Hematopoietic multipotent progenitor cell treated with erythropoietin and hydrocortisone succinate and interleukin-3 and kit ligand, for 6 days (in vitro differentiated cells): ENCODE data around the gene OFD1.

Experiments used
- DNase-seq: peaks from one replicate; pipeline ENCODE4 v3.0.0-alpha.2; 2015

The OFD1 gene, protein sequence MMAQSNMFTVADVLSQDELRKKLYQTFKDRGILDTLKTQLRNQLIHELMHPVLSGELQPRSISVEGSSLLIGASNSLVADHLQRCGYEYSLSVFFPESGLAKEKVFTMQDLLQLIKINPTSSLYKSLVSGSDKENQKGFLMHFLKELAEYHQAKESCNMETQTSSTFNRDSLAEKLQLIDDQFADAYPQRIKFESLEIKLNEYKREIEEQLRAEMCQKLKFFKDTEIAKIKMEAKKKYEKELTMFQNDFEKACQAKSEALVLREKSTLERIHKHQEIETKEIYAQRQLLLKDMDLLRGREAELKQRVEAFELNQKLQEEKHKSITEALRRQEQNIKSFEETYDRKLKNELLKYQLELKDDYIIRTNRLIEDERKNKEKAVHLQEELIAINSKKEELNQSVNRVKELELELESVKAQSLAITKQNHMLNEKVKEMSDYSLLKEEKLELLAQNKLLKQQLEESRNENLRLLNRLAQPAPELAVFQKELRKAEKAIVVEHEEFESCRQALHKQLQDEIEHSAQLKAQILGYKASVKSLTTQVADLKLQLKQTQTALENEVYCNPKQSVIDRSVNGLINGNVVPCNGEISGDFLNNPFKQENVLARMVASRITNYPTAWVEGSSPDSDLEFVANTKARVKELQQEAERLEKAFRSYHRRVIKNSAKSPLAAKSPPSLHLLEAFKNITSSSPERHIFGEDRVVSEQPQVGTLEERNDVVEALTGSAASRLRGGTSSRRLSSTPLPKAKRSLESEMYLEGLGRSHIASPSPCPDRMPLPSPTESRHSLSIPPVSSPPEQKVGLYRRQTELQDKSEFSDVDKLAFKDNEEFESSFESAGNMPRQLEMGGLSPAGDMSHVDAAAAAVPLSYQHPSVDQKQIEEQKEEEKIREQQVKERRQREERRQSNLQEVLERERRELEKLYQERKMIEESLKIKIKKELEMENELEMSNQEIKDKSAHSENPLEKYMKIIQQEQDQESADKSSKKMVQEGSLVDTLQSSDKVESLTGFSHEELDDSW

DNA sequence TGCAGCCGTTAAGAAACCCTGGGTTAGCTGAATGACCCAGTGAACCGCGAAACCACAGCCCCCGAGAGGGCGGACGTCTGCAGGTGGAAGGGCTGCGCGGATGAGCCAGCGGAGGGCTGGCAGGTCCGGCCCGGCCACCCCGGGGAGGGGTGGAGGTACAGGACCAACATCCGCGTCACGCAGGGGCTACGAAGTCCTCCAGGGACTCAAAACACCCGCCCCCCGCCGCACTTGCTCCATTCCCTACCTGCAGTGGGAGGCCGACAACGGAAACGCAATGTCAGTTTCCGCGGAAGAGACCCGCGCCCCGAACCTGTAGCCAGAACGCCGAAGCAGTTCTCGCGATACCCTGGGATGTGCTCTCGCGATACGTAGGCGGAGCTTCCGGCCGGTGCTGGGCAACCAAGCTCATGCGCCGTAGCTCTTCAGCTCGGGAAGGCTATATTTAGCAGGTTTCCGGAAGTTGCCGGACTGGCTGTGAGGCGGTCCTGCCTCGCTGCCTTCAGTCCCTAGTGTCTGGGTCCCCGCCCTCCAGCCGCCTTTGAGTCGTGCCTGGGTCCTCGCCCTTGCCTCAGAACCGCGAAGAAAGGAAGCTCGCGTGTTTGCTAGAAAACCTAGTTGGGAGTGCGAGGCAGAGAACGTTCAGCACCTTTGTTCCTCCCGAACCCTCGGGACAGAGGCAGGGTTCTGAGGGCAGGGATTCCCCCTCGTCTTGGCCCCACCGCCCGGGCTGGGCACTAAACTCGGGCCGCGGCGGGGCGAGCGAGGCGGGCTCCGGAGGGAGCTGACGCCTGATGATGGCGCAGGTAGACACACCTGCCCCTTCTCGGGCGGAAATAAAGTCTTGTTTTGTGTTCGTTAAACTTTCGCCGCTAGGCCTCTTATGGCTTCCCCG is at the start of gene OFD1, which contains the start of gene TRAPPC2:
Gene OFD1 (plus strand): TSS at position 471 of the 895 bp plus-strand sequence. CDS start 324 bp downstream, at position 795.
Gene TRAPPC2 (minus strand): TSS at position 343 of the 895 bp plus-strand sequence. CDS start 14,657 bp downstream, outside the sequence.
- DNase-seq = peak; percentile 96

DNA sequence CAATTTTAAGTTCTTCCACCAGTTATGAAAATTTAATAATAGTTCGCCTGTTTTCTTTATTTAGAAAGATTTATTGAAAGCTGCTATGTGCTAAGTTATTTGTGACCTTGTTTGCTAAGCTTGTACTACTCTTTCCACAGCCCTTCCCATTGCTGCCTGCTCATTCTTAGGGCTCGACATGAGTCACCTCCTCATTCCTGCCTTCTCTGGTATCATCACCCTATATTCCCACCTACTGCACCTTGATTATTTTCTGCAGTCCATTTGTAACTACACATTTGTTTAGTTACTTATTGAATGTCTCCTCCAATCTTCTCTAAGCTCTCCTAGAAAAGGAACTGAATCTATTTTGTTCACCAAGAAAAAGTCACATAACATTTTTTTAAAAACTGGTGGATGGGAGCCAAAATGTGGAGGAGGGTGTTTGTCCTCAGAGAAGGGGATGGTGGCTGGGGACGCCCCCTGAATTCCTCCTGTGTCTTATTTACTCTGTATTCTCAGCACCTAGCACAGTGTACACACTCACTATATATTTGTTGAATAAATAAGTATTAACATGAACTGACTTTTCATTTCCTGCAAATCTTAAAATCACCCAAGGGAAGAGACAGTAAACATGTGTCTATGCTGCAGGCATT is 49.3 kb upstream of the OFD1 start:
- no peak for DNase-seq

DNA sequence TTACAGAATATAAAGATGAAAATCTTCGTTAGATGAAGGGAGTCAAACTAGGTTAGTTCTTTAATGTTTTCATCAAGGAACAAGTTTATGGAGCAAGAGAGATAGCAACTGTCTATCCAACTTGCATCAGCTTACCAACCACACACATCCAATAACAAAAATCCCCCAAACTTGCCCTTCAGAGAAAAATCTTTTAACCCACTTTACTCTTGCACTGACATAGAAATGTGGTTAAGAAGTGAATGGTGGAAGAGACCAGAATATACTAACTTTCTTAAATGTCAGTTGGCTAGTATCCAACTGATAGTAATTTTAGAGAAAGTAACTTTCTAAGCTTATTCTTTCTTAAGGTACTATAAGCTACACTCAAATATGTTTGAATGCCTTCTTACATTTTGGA is 47.3 kb upstream of the OFD1 start:
- no peak for DNase-seq

DNA sequence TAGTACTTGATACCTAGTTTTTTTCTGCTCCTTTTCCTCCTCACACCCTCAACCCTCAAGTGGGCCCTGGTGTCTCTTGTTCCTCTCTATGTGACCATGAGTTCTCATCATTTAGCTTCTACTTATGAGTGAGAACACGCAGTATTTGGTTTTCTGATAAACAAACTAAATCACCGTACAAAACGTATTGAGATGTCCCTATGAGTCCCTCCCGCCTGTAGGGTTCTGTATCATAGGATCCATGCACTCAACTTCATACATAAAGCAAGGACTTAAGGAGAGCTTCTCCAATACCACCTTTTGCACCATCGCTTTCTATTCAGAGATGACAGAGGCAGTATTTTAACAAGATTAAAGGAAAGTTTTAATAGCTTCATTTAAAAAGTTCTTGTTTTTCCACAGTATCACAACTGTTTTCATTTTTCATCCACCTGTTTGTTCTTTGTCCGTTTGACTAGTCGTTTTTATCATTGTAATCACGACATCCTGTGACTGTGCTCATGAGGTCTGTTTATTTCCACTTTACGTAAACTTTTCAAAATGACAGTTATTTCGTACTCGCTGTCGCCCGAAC is 46.1 kb upstream of the OFD1 start:
- DNase-seq = peak; percentile 31

DNA sequence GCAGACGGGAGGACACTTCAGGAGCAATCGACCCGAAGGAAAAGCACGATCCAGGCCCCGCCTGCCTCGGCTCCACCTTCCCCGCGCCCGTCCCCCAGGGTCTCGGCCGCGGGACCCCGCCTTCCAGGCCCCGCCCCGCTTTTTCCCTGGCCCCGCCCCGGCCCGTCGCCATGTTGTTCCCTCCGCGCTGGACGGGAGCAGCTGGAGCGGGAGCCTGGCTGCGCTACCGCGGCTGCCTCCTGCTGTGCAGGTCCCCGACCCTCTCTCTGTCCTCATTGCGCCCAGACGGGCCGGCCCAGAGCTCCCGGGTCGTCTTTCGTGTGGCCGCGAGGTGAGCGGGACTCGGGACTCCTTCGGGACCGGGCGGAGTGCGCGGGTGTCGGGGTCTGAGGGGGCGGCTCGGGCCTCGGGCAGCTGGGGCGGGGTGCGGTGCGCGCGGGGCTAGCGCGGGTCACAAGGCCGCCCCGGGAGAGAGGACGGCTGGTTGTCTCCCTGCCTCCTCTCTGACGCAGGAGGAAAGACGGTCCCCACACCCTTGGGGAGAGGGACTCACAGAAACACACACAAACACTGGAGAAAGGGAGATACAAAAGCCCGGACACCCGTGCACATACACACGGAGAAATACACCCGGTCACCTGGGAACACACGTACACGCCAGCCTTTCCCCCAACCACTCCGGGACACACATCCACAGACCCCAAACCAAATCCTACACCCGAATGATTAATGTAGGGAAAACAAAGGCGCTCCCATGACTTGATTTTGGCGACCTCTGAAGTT is 45.4 kb upstream of the OFD1 start, which contains the start of gene RAB9A:
Gene RAB9A (plus strand): TSS at position 171 of the 783 bp plus-strand sequence. CDS start 19,619 bp downstream, outside the sequence.
- DNase-seq = peak; percentile 82

DNA sequence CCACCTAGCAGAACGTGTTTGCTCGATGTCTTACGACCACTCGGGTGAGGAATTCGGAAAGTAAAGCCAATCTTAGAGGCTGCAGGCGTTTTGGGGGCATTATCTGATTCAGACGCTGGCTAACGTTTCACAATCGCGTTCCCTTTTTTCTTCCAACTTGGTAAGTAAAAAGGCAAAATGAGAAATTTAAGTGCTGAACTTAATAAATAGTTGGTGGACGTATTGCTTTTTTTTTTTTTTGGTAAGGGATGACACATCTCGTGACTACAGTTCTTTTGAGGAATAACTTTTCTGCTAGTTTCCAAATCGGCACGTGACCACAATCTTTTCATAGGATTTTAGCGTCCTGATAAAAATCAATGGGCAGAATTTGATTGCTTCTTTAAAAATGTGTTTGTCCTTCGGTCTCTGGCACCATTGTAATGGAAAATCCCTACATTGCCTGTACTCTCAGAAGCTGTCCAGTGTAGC is 44.8 kb upstream of the OFD1 start:
- peak; percentile 64 for DNase-seq

DNA sequence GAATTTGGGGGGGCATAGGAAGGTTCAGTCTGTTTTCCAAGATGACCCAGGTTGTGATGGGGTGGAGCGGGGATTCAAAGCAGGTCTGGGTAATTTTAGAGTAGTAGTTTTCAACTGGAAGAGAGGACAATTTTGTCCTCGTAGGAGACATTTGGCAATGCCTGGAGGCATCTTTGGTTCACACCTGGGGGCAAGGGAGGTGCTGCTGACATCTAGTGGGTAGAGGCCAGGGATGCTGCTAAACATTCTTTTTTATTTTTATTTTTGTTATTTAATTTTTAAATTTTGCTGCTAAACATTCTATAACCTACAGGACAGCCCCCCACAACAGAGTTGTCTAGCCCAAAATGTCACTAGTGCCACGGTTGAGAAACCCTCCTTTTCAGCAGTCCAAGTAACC is 43.7 kb upstream of the OFD1 start:
- no peak for DNase-seq

DNA sequence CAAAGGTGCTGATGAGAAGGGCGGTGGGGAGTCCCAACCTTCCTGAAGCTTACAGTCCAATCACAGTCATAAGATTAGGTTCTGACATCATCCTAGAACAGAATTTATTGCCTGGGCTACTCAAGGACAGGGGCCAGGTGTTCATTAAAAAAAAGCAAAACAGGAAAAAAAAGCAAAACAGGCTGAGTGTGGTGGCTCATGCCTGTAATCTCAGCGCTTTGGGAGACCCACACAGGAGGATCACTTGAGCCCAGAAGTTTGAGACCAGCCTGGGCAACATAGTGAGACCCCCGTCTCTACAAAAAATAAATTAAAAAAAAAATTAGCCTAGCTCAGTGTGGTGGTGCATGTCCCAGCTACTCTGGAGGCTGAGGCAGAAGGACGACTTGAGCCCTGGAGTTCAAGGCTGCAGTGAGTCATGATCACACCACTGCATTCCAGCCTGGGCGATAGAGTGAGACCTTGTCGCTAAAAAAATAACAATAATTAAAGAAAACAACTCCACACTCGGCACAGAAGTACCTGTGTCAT is 42.6 kb upstream of the OFD1 start:
- DNase-seq = no peak

DNA sequence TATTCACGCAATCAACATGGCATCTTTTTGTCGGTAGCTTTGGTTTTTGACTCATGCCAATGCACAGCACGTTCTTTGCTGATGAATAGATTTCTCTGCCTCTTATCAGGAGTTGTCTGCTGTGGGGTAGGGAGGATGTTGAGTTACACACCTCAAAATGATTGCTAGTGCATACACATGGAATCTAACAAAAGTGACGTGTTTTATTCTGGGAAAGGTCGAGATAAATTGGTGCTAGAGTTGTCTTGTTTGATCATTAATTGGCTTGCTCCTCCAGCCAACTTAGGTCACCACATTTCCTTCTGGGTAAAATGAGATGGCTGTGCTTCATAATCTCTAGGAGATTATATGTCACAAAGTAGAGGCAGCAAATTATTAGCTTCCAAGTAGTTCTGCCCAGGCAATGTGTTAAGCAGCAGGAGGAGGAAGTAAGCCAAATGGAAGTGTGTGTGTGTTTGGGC is 41.7 kb upstream of the OFD1 start:
- DNase-seq = no peak

DNA sequence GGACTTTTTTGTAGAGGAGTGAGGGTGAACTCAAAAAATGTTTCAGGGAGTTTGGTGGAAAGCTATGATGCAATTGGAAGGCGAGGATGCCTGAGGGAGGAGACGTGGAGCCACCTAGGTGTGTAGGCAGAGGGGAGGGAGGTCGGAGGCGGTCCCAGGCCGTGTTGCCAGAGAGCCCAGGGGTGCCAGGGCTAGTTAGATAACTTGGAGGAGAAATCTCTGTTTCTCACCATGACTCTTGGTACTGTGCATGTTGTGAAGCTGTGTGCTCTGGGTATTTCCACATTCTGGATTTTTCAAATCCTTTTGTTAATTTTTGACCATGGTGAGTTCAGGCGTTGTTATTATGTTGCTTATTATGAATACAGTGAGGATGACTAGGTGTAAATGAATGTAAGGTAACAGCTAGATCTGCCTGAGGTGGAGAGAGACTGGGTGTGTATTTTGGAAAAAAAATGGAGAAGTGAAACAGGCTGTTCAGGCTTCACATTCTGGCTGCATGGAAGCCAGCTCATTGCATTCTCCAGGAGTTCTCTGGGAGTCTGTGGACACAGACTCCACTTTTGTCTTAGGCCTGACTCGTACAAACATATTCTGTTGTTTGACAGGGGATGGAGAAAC is 41.1 kb upstream of the OFD1 start:
- DNase-seq = no peak

DNA sequence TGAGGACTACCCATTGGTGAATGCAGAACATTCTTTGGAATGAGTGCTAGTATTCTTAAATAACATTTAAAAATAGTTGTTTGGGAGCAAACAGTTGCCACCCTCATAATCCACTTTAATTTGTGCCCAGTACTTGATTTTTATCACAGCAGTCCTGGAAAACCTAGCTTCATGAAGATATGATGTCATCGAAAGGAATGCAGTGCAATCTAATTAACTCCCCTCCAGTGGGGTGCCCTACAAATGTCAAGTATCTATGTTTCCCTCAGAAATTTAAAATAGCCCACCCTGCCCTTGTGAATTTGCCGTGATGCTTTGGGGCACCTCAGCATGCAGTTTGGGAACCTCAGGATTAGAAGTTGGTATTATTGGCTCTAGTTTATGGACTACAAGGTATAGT is 40.2 kb upstream of the OFD1 start:
- no peak for DNase-seq

DNA sequence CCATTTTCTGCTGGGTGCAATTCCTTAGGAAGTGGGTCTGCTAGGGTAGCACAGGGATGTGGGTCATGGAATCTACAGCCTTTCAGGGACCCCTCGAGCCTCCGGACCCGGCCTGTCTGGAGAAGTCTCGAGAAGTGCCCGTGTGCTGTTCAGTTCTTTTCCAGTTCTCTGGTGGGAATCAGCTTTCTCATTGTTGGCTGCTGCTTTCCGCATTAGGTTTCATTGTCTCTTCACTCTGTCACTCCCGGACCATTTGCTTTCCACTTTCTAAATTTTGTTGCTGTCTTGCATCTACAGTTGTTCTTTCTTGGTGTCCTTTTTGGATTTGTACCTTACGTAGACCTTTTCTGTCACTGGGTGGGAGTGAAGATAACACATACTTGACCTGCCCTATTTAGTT is 39.6 kb upstream of the OFD1 start:
- no peak for DNase-seq

DNA sequence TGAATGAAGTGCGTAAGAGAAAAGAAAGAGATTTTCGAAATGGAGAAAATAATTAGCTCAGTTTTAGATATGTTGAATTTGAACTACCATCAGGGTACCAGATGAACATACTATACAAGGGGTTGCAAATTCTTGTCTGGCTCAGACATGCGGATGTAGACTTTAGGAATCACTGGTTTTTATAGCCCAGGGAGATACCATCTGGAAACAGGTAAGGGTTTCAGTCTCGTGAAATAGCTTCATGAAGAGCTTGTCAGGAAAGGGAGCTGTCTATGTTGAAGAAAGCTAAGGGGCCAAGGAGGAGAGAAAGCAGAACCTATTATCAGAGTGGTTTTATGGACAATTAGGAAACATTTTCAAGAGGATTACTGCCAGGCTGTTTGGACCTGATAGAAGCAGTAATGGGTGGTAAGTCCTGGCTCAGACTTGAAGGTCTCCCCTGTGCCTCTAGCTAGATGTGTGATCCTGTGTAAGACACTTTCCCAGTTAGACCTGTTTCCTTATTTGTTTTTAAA is 38.9 kb upstream of the OFD1 start:
- no peak for DNase-seq

DNA sequence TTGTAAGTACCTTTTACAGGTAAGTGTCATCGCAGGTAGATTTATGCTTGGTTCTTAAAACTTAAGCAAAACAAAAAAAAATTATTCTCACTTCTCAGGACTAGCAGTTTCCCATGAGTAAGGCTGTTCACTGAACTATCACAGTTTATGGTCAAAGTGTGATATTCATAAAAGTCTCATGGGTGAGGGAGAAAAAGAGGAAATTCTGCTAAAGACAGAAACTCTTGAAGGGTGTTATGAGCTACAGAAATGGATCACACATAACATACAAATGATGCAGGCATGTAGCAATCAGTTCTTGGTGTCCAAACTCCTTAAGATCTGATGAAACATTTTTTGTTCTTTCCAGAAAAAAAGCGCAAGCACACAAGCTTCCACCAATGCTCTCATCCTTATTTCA is 37.1 kb upstream of the OFD1 start:
- DNase-seq = no peak

DNA sequence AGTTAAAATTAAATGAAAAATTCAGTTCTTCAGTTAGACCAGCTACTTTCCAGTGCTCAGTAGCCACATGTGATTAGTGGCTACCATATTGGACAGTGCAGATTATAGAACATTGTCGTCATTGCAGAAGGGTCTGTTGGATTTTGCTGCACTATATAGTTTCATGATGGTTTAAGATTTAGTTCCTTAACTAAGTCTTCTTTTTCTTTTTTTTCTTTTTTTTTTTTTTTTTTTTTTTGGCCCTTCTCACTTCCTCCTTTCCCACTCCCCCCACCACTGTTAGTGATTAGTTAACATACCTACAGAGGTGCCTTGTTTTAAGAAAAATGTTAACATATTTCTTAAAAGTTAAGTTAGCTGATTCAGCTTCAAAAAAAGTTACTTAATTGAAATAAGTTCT is 36.6 kb upstream of the OFD1 start:
- DNase-seq = no peak

DNA sequence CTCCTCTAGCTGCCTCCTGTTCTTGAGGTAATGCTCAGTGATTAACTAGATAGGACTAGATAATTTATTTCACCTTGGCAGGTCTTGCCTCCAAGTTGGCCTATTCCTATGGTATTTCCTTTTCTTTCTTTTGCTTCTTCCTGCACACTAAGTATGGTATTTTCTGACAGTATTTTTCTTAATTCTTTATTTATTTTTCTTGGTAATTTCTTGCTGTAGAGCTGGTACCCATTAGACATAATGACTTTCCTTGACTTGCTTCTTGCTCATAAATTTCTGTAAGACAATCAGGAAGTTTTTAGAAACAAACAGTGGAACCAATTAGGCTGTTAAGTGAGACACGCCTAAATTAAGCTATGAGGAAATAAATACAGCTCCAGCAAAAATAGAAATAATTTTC is 36.1 kb upstream of the OFD1 start:
- no peak for DNase-seq

DNA sequence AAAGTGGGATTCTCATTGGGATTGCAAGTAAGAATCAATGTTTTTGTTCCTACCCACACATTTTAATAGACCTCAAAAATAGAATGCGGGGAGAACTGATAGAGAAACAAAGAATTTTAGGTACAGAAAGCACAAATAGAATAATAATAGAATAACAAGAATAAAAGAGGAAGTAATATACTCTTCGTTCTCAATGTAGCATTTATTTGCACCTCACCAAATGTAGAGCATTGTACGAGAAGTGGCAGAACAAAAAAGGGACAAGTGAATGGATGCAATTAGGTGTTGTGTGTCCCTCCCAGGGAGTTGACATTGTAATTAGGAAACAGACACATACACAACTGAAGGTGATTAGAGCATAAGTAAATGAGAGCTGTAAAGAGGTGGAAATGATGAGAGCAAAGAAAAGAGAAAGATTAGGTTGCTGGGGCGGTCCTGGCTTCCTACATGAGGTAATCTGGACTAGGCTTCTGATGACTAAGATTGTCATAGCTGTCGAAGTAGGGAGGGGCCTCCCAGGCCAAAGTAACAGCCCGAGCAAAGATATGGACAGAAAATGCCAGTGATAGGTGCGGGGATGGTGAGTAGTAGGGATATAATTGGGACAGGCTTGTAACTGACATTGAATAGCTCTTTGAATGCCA is 35.2 kb upstream of the OFD1 start:
- peak; percentile 66 for DNase-seq

DNA sequence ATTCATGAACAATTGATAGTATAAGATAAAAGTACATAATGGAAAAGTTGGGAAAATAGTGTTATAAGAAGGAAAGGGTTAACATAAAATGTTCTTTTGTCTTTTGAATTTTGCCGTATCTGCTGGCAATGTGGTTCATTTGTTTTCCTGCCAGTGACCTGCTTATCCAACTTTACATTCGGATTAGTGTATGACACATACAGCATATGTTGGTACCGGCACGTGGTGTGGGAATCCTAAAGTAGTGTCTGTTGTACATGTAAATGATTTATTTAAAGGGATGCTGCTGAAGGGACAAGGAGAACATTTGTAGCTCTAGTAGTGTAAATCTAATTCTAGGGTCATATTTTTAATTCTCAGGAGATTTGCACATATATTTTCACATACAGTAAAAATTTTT is 34.2 kb upstream of the OFD1 start:
- DNase-seq = no peak
